Esophagus muscularis mucosa (tissue), 3 donors: ENCODE data around the gene LGALS9C.
"Not testable (repeated sequence)": the region's sequence is repeated elsewhere in the genome, so short reads cannot be mapped to it uniquely, and the experiment has no call there.

Experiments used
- EP300 ChIP-seq: sonication (generic); formaldehyde crosslinking; IDR thresholded peaks from one replicate; pipeline ENCODE4 v1.6.1; 2017; ENCODE audit warnings: antibody characterized with exemption
- TF ChIP-seq, protein P1 (sequence below), 3 experiments: fragments of 200-600 bp in 2 of 3; fragments of 450-650 bp in 1 of 3; sonication (generic) in 2 of 3; IDR thresholded peaks; one replicate each; pipeline ENCODE4 v1.5.1; 2017 to 2019; ENCODE audit warnings: antibody characterized with exemption in 3 of 3, mild to moderate bottlenecking in 2 of 3, moderate library complexity in 1 of 3

DNA sequence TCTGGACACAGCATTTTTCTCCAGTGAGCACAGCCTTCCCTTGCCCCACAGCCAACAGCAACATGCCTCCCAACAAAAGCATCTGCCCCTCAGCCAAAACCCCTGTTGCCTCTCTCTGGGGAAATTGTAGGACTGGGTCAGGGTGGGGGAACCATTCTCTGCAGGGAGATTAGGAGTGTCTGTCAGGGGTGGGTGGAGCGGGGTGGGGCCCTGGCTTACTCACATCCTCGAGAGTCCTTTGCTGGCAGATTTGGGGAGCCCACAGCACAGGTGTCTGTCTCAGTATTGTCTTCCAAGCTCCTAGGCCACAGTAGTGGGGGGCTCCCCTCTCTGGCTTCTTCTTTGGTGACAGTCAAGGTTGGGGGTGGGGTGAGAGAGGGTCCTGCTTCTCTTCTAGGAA is 28.3 kb upstream of the LGALS9C start:
- not testable (repeated sequence) for TF ChIP-seq EP300
- TF ChIP-seq, protein P1, sequence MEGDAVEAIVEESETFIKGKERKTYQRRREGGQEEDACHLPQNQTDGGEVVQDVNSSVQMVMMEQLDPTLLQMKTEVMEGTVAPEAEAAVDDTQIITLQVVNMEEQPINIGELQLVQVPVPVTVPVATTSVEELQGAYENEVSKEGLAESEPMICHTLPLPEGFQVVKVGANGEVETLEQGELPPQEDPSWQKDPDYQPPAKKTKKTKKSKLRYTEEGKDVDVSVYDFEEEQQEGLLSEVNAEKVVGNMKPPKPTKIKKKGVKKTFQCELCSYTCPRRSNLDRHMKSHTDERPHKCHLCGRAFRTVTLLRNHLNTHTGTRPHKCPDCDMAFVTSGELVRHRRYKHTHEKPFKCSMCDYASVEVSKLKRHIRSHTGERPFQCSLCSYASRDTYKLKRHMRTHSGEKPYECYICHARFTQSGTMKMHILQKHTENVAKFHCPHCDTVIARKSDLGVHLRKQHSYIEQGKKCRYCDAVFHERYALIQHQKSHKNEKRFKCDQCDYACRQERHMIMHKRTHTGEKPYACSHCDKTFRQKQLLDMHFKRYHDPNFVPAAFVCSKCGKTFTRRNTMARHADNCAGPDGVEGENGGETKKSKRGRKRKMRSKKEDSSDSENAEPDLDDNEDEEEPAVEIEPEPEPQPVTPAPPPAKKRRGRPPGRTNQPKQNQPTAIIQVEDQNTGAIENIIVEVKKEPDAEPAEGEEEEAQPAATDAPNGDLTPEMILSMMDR (IDR thresholded peaks at IDR 0.05), result not testable (repeated sequence)
